DND-41 (cell line): Measurements from ENCODE around the gene WNT9A.
A peak's percentile ranks its signal among the peaks of the same experiment; 100 is the strongest.

Experiments used
- ATAC-seq: fragments of 200-7000 bp; cut with Tn5 transposase; 3 replicates; pipeline ENCODE4 v1.9.1; 2021; ENCODE audit warnings: low read depth; ENCODE audit not compliant: insufficient read depth
- DNase-seq: peaks from one replicate; pipeline ENCODE4 v3.0.0-alpha.2; 2020
- H2AFZ ChIP-seq: 2 replicates; pipeline ENCODE4 v1.6.0; 2012; ENCODE audit warnings: low read depth, low read length
- H3K27ac ChIP-seq: 2 replicates; pipeline ENCODE4 v1.5.1; 2012; ENCODE audit warnings: low read length, inconsistent platforms
- H3K27me3 ChIP-seq: fragments of 200-600 bp; sonication (generic); 2 replicates; pipeline ENCODE4 v1.6.0; 2012; ENCODE audit warnings: low read length, mild to moderate bottlenecking, inconsistent platforms; ENCODE audit not compliant: insufficient read depth, poor library complexity
- H3K36me3 ChIP-seq: 2 replicates; pipeline ENCODE4 v1.5.1; 2012; ENCODE audit warnings: low read length, inconsistent platforms; ENCODE audit not compliant: insufficient read depth
- H3K4me1 ChIP-seq: 2 replicates; pipeline ENCODE4 v1.5.1; 2012; ENCODE audit warnings: mild to moderate bottlenecking, low read length; ENCODE audit not compliant: insufficient read depth
- H3K4me2 ChIP-seq: 2 replicates; pipeline ENCODE4 v1.6.0; 2012; ENCODE audit warnings: mild to moderate bottlenecking, moderate library complexity, low read length, inconsistent platforms; ENCODE audit not compliant: insufficient read depth
- H3K4me3 ChIP-seq, 2 experiments: fragments of 200-600 bp in 1 of 2; shearing (Covaris generic) in 1 of 2; 2 replicates each; pipeline ENCODE4 v1.5.1; 2012 to 2016; ENCODE audit warnings: inconsistent platforms in 2 of 2, low read length in 2 of 2, mild to moderate bottlenecking in 2 of 2, low read depth in 1 of 2, moderate library complexity in 1 of 2
- H3K79me2 ChIP-seq: 2 replicates; pipeline ENCODE4 v1.6.0; 2012; ENCODE audit warnings: low read length, inconsistent platforms; ENCODE audit not compliant: insufficient read depth
- H3K9ac ChIP-seq: 2 replicates; pipeline ENCODE4 v1.6.0; 2012; ENCODE audit warnings: low read depth, mild to moderate bottlenecking, inconsistent platforms, low read length, moderate library complexity
- H3K9me3 ChIP-seq: 2 replicates; pipeline ENCODE4 v1.5.1; 2012; ENCODE audit warnings: low read length, moderate library complexity, mild to moderate bottlenecking, inconsistent platforms; ENCODE audit not compliant: insufficient read depth, severe bottlenecking
- H4K20me1 ChIP-seq: 2 replicates; pipeline ENCODE4 v1.6.0; 2012; ENCODE audit warnings: low read length; ENCODE audit not compliant: insufficient read depth
- EZH2 ChIP-seq: IDR thresholded peaks from 3 replicates; pipeline ENCODE4 v1.6.1; 2012; ENCODE audit warnings: borderline replicate concordance, low read depth, mild to moderate bottlenecking, moderate library complexity, low read length, inconsistent platforms; ENCODE audit not compliant: severe bottlenecking
- TF ChIP-seq, protein P1 (sequence below): IDR thresholded peaks from 2 replicates; pipeline ENCODE4 v1.5.1; 2012; ENCODE audit warnings: borderline replicate concordance, low read length, moderate library complexity, mild to moderate bottlenecking; ENCODE audit not compliant: poor library complexity, severe bottlenecking; ENCODE audit errors: extremely low read depth

Gene WNT9A

DNA sequence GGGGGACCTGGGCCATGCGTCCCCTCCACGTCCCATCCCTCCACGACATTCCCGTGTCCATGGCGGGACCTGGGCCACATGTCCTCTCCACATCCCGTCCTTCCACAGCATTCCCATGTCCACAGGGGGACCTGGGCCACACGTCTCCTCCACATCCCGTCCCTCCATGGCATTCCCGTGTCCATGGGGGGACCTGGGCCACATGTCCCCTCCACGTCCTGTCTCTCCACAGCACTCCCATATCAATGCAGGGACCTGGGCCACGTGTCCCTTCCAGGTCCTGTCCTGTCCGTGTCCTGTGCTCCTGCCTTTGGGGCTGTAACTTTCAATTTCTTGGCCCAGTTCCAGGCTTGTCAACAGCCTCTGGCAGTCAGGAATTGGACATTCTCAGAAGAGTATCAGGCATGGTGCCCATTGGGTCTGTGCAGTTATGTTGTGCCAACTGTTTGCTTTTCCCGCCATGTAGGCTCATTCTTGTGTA lies 47.1 kb downstream of the WNT9A start:
- H3K4me3 ChIP-seq = no peak overlapping the region

DNA sequence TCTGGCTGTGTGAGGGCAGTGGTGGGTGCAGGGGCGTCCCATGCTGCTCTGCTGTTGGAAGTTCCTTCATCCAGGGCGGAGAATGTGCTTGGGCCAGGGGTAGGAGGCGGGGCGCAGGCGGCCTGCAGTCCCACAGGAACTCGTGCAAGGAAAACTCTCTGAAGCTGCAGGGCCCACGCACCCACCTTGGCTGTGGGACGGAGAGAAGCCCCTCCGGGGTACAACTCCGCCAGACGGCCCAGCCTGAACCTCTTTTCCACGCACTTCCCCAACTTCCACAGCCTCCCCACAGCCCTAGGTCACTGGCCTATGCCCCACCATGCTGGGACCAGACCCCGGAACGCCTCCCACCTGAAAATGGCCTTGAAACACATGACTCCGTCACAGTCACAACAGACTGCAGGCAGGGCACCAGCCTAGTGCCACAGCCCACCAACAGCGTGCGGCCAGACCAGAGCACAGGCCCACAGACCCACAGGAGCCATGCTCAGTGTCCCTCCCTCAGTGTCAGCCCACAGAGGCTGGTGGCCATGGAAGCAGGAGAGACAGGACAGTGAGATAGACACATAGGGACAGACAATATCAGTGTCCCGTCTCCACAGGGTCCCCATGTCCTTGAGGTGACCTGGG lies 47.8 kb downstream of the WNT9A start:
- DNase-seq (no peak), ATAC-seq (no peak)

More for the DNA sequence above, 47.1 kb downstream of the WNT9A start:
- Histone ChIP-seq H3K27me3 (no peaks in the 10 kb centered on the region), H3K27ac (no peak overlapping the region), H3K36me3 (no peaks in the 10 kb centered on the region), H3K79me2 (no peaks in the 10 kb centered on the region), H2AFZ (no peak overlapping the region), H3K9me3 (no peaks in the 10 kb centered on the region), H3K9ac (no peak overlapping the region), H3K4me2 (no peak overlapping the region), H3K4me1 (no peaks in the 10 kb centered on the region), H4K20me1 (no peaks in the 10 kb centered on the region)
- no peak for TF ChIP-seq EZH2
- TF ChIP-seq, protein P1, sequence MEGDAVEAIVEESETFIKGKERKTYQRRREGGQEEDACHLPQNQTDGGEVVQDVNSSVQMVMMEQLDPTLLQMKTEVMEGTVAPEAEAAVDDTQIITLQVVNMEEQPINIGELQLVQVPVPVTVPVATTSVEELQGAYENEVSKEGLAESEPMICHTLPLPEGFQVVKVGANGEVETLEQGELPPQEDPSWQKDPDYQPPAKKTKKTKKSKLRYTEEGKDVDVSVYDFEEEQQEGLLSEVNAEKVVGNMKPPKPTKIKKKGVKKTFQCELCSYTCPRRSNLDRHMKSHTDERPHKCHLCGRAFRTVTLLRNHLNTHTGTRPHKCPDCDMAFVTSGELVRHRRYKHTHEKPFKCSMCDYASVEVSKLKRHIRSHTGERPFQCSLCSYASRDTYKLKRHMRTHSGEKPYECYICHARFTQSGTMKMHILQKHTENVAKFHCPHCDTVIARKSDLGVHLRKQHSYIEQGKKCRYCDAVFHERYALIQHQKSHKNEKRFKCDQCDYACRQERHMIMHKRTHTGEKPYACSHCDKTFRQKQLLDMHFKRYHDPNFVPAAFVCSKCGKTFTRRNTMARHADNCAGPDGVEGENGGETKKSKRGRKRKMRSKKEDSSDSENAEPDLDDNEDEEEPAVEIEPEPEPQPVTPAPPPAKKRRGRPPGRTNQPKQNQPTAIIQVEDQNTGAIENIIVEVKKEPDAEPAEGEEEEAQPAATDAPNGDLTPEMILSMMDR = no peak
- ATAC-seq (no peak), DNase-seq (no peak)

DNA sequence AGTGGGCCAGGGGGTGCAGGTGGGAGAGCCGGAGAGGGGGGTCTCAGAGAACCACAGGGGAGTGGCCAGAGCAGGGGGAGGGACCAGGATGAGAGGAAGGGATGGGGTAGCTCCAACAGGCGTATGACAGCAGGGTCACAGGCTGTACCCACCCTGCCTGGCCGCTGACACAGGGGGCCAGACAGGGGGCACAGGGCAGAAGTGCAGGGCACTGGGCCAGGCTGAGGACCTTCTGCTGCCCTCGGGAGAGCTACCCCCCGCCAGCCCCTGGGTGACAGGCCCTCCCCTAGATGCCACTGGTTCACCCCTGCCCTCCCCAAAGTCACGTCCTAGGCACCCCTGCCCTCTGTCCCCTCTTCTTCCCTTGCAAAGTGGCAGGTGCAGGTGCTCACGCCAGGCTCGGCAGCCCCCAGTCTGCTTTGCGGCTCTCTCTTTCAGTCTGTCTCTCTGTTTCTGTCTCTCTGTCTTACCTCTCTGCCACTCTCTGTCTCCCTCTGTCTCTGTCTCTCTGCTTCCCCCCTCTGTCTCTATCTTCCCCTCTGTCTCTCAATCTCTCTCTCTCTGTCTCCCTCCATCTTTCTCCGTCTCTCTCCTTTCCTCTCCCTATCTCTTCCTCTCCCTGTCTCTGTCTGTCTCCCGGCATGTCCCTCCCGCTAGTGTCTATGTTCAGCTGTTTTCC lies 48.5 kb downstream of the WNT9A start:
- Histone ChIP-seq H3K36me3 (no peaks in the 10 kb centered on the region), H3K27ac (no peak overlapping the region), H3K9ac (no peak overlapping the region), H3K4me2 (no peak overlapping the region), H3K4me3 (no peak overlapping the region), H3K9me3 (no peaks in the 10 kb centered on the region), H3K4me1 (no peaks in the 10 kb centered on the region), H3K27me3 (no peaks in the 10 kb centered on the region), H2AFZ (no peak overlapping the region), H4K20me1 (no peaks in the 10 kb centered on the region), H3K79me2 (no peaks in the 10 kb centered on the region)
- TF ChIP-seq, protein P1 = no peak
- no peak for TF ChIP-seq EZH2
- ATAC-seq (0 out of 3 replicates have a peak, but pooled peaks have one; percentile 16), DNase-seq (no peak)

More for the DNA sequence above, 47.8 kb downstream of the WNT9A start:
- no peaks in the 10 kb centered on the region for H3K4me1 ChIP-seq
- no peak overlapping the region for H3K4me2 ChIP-seq
- no peaks in the 10 kb centered on the region for H3K27me3 ChIP-seq
- no peak overlapping the region for H3K4me3 ChIP-seq
- H3K9ac ChIP-seq = no peak overlapping the region
- no peak overlapping the region for H3K27ac ChIP-seq
- no peaks in the 10 kb centered on the region for H4K20me1 ChIP-seq
- H2AFZ ChIP-seq = no peak overlapping the region
- H3K9me3 ChIP-seq = no peaks in the 10 kb centered on the region
- TF ChIP-seq, protein P1 = no peak
- no peak for TF ChIP-seq EZH2
- H3K36me3 ChIP-seq = no peaks in the 10 kb centered on the region
- H3K79me2 ChIP-seq = no peaks in the 10 kb centered on the region
